HG03196 (cell line): ENCODE results near the gene DMXL2.
"Not testable (repeated sequence)": the region's sequence is repeated elsewhere in the genome, so short reads cannot be mapped to it uniquely, and the experiment has no call there.

Source experiments
- ATAC-seq: cut with Tn5 transposase; IDR thresholded peaks from one replicate; pipeline ENCODE4 v1.9.1; 2021; ENCODE audit not compliant: unreplicated experiment

Gene DMXL2

GRCh38 chr15:51424780-51425179, 197.8 kb downstream of the DMXL2 start:
- ATAC-seq, result no peak

GRCh38 chr15:51423040-51423439, 199.5 kb downstream of the DMXL2 start:
- not testable (repeated sequence) for ATAC-seq

- ATAC-seq, result no peak
Observed at GRCh38 chr15:51416129-51416528, 206.4 kb downstream of the DMXL2 start.

- ATAC-seq, result no peak
Observed at GRCh38 chr15:51414256-51414860, 208.2 kb downstream of the DMXL2 start.

- no peak for ATAC-seq
Observed at GRCh38 chr15:51405693-51406523, 216.7 kb downstream of the DMXL2 start.

DNA sequence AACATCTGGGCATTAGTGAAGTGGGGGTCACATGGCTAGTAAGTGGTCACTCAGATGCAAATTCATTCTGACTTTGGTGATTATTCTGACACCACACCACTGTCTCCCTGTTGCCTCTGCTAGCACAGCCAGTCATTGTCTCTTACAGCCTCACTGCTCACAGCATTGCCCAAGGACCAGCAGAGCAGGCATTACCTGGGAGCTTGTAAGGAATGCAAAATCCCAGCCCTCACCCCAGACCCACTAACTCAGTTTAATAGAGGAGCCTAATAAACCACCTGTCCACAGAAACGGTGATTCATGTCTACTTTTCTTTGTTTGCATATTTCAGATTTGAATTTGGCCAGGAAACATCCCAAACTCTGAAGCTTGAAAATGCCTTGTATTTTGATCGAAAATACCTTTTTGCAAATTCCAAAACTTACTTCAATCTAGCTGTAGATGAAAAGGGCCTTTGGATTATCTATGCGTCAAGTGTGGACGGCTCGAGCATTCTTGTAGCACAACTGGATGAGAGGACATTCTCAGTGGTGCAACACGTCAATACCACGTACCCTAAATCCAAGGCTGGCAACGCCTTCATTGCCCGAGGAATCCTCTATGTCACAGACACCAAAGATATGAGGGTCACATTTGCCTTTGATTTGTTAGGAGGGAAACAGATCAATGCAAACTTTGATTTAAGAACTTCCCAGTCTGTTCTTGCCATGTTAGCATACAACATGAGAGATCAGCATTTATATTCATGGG, 218.4 kb downstream of the DMXL2 start:
- no peak for ATAC-seq

DNA sequence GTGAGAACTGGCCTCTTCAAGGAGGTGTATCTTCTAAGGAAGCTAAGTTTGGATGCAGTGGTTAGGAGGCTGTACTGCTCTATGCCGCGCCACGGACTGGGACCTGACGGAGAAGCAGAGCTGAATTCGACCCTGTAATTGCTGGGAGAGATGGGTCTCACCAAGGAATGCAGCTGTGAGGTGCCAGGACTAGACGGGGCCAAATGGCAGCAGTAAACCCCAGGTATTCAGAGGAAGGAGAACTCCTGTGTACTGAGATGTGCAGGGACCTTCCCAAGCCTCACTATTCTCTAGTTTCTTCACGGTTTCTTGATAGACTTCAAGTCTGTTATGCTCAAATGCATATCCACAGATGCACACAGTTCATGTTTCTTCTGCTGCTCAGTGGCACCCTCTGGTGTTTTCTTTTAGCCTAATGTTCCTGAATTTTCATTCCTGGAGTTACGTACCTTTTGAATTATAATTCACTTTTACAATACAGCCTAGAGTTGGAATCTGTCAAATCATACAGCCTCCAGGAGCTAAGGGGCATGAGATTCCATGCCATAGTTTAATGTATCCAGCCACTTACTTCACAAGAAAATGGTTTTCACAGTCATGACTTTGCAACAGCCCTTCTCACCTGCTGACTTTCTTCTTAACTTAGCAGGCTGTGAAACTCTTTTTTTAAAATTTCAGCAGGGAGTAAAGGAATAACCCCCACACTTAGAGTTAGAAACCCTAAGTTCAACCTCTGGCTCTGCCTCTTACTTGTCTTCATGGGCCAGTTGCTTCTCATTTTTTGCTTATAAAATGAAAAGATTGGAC, 219.3 kb downstream of the DMXL2 start:
- no peak for ATAC-seq

DNA sequence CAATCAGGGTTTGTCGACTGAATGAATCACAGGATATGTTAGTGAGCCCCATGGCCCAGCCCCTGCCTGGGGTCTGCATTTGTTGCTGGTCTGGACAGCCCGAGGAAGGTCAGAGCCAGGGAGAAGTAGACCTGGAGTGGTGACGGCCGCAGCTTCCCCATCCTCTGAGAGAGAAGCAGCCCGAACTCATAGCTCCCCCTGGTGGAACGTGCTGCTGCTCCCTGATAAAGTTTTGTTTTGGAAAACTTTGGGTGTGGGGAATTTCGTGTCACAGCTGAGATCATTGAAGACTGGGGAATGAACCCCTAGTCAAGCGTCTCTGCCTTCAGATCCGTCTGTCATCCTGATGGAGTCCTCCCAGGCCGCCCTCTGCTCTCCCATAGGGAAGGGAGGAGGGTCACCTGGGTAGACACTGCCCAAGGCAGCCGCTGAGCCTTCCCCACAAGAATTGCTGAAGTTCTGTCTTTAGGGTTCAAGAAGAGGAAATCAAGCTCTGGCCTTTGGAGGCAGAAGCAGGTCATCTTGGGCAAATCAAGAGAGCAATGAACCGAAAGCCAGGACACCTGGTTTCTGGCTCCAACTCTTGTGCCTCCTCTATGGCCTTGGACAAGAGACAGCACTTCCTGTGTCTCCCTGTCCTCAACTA, 220.6 kb downstream of the DMXL2 start:
- ATAC-seq, result no peak

DNA sequence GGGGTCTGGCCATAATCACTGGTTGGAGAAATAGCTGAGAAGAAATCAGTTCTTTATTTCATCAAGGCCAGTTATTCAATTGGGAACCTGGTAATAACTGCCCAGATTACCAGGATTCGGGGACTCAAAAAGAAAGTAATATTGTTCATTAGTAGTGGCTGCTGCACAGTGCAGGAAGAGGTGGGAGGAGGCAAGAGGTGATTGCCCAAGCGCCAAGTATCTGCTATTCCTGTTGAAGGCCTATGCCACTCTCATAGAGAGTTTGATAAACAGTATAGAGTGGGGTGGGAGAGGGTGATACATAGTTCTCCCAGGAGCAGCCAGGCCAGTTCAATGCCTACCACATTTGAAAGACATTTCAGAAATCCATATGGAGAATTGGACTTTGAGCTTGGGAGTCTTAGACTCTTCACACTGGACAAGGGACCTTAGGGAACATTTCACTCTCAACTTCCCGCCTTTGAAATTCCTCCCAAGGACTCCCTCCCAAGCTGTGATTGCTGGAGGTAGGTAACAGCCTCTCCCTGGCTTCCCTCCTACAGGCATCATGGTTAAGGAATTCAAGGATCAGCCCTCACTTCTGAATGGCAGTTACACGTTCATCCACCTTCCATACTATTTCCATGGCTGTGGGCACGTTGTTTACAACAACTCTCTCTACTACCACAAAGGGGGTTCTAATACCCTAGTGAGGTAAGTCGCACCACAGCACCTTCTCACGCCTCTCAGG, 221.4 kb downstream of the DMXL2 start:
- no peak for ATAC-seq

GRCh38 chr15:51398626-51399025, 223.9 kb downstream of the DMXL2 start:
- ATAC-seq, result no peak
